ENCODE data around the gene WBP1L.
"Not testable (repeated sequence)": the region's sequence is repeated elsewhere in the genome, so short reads cannot be mapped to it uniquely, and the experiment has no call there.

Gene WBP1L

GRCh38 chr10:102835007-102835482 lies 91.3 kb downstream of the WBP1L start:
- TF ChIP-seq CTCF (IDR thresholded peaks at IDR 0.05; ENCODE audit: low read depth, low read length) = peak; percentile 82
- H3K4me3 ChIP-seq (replicated peaks in 1 of 2; ENCODE audit: low read depth in 2 of 2, low read length in 2 of 2) = no peak overlapping the region
- peak; percentile 83 to 86 for DNase-seq (ENCODE audit: low read depth in 2 of 2)

- DNase-seq (ENCODE audit: low read depth in 2 of 2) = peak in 1 of 2 donors; percentile 41
- TF ChIP-seq CTCF (IDR thresholded peaks at IDR 0.05; ENCODE audit: low read depth, low read length) = no peak
- H3K4me3 ChIP-seq (replicated peaks in 1 of 2; ENCODE audit: low read depth in 2 of 2, low read length in 2 of 2) = no peak within 1 kb of the TSS
Observed at GRCh38 chr10:102837230-102837721, 93.5 kb downstream of the WBP1L start, which contains the start of gene CYP17A1. Gene CYP17A1 (minus strand): TSS chr10:102837413. CDS start chr10:102837361, 52 bp downstream.

- H3K4me3 ChIP-seq (replicated peaks in 1 of 2; ENCODE audit: low read depth in 2 of 2, low read length in 2 of 2); DNase-seq (ENCODE audit: low read depth in 2 of 2): not testable (repeated sequence)
Observed at GRCh38 chr10:102838276-102838927, 94.7 kb downstream of the WBP1L start.

- TF ChIP-seq CTCF (IDR thresholded peaks at IDR 0.05; ENCODE audit: low read depth, low read length) = no peak
- DNase-seq (ENCODE audit: low read depth in 2 of 2) = no peak
- no peak overlapping the region for H3K4me3 ChIP-seq (replicated peaks in 1 of 2; ENCODE audit: low read depth in 2 of 2, low read length in 2 of 2)
Observed at GRCh38 chr10:102841827-102842345, 98.1 kb downstream of the WBP1L start.

- H3K4me3 ChIP-seq (replicated peaks in 1 of 2; ENCODE audit: low read depth in 2 of 2, low read length in 2 of 2) = not testable (repeated sequence)
Observed at GRCh38 chr10:102843139-102843538, 99.4 kb downstream of the WBP1L start.

GRCh38 chr10:102844190-102844776 lies 100.5 kb downstream of the WBP1L start:
- H3K4me3 ChIP-seq (replicated peaks in 1 of 2; ENCODE audit: low read depth in 2 of 2, low read length in 2 of 2); DNase-seq (ENCODE audit: low read depth in 2 of 2): not testable (repeated sequence)

More at GRCh38 chr10:102843139-102843538, 99.4 kb downstream of the WBP1L start:
- DNase-seq (ENCODE audit: low read depth in 2 of 2) = not testable (repeated sequence)

GRCh38 chr10:102845352-102845902 lies 101.7 kb downstream of the WBP1L start:
- H3K4me3 ChIP-seq (replicated peaks in 1 of 2; ENCODE audit: low read depth in 2 of 2, low read length in 2 of 2) = no peak overlapping the region
- DNase-seq (ENCODE audit: low read depth in 2 of 2) = no peak
- TF ChIP-seq CTCF (IDR thresholded peaks at IDR 0.05; ENCODE audit: low read depth, low read length) = no peak

GRCh38 chr10:102850025-102850518 lies 106.3 kb downstream of the WBP1L start:
- no peak overlapping the region for H3K4me3 ChIP-seq (replicated peaks in 1 of 2; ENCODE audit: low read depth in 2 of 2, low read length in 2 of 2)
- TF ChIP-seq CTCF (IDR thresholded peaks at IDR 0.05; ENCODE audit: low read depth, low read length) = no peak
- peak in 1 of 2 donors; percentile 40 for DNase-seq (ENCODE audit: low read depth in 2 of 2)

GRCh38 chr10:102853237-102853636 lies 109.5 kb downstream of the WBP1L start:
- not testable (repeated sequence) for DNase-seq (ENCODE audit: low read depth in 2 of 2); H3K4me3 ChIP-seq (replicated peaks in 1 of 2; ENCODE audit: low read depth in 2 of 2, low read length in 2 of 2)

- not testable (repeated sequence) for H3K4me3 ChIP-seq (replicated peaks in 1 of 2; ENCODE audit: low read depth in 2 of 2, low read length in 2 of 2)
- peak; percentile 91 to 98 for DNase-seq (ENCODE audit: low read depth in 2 of 2)
Observed at GRCh38 chr10:102855731-102856436, 112.1 kb downstream of the WBP1L start.
